Astrocyte of the cerebellum (primary cell): Measurements from ENCODE around the gene CDCP1.

ENCODE experiments used
- DNase-seq: peaks from one replicate; pipeline ENCODE4 v3.0.0-alpha.2; 2011; ENCODE audit warnings: low read depth
- H3K4me3 ChIP-seq: 2 replicates; pipeline ENCODE4 v1.5.1; 2011; ENCODE audit warnings: mild to moderate bottlenecking, low read depth, low read length, moderate library complexity
- in situ Hi-C: cut with HindIII; loops from 2 replicates; pipeline ENCODE4 v1.10.0; 2017; ENCODE audit warnings: low sequenced_read_pairs
- TF ChIP-seq, protein P1 (sequence below): IDR thresholded peaks from 2 replicates; pipeline ENCODE4 v1.5.1; 2012; ENCODE audit warnings: low read length, low read depth, moderate library complexity, mild to moderate bottlenecking; ENCODE audit errors: missing control alignments

Gene CDCP1

DNA sequence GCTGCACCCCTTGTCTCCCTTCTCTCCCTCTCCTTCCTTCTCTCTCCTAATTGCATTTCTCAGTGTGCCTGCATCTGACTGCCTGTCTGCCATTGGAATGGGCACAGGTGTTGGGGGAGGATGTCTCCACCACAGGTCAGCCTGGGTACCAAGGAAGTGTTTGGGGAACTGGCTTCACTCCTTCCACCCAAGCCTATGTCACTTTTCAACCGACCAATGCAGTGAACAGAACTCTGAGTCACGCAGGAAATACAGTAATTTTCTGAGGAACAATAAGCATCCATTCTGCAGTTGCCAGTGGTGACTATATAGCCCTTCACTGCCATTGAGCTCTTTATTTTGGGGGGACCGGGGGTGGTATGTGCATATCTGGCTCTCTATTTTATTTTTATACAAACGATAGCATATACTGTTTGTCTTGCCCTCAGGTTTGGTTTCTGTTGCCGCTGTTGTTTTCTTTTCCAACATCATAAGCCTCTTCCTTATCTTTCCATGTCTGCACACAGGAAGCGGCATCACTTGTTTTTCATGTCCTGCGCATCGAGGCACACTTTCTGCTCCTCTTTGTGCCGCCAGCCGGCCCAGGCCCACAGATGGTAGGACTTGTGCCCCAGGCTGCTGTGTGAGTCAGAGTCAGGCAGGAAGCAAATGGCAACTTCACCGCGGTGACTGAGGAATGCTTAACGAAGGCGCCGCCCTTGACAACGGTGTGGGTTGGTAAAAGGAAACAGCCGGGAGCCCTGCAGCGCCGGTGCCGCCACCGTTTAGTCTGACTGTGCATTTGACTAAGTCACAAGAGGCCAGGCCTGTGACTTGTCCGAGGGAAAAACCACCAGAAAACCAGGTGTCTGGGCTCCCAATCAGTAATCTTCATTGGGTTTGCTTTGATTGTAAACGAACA is 21.1 kb upstream of the CDCP1 start:
- DNase-seq, result peak; percentile 73
- in situ Hi-C loops, result no loop called here

DNA sequence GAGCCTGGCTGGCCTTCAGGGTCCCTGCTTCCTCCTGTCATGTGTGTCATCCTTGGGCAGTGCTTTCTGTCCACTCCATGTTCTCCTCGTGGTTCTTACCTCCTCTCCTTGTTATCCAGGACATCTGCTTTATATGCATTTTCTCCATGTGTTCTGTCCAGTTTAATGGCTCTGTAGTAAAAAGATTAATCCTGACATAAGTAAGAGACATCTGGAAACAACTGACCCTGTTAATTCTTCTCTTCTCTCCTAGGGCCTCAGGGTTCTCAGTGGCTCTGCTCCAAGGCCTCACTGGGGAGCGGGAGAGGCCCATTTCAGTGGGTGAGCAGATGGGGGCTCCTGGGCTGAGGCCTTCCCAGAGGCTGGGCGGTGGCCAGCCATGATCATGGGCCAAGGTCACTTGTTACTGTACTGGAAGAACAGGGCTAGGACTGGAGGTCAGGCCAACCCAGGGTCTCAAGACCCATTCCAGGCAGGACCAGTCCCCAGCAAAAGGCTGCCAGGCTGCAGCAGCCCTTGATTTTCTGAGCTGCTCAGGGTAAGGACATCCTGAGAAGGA is 20.2 kb upstream of the CDCP1 start:
- in situ Hi-C loops, result no loop called here
- TF ChIP-seq, protein P1, sequence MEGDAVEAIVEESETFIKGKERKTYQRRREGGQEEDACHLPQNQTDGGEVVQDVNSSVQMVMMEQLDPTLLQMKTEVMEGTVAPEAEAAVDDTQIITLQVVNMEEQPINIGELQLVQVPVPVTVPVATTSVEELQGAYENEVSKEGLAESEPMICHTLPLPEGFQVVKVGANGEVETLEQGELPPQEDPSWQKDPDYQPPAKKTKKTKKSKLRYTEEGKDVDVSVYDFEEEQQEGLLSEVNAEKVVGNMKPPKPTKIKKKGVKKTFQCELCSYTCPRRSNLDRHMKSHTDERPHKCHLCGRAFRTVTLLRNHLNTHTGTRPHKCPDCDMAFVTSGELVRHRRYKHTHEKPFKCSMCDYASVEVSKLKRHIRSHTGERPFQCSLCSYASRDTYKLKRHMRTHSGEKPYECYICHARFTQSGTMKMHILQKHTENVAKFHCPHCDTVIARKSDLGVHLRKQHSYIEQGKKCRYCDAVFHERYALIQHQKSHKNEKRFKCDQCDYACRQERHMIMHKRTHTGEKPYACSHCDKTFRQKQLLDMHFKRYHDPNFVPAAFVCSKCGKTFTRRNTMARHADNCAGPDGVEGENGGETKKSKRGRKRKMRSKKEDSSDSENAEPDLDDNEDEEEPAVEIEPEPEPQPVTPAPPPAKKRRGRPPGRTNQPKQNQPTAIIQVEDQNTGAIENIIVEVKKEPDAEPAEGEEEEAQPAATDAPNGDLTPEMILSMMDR, result no peak
- no peak overlapping the region for H3K4me3 ChIP-seq
- no peak for DNase-seq

More for the DNA sequence above, 21.1 kb upstream of the CDCP1 start:
- H3K4me3 ChIP-seq, result no peak overlapping the region
- TF ChIP-seq, protein P1, result no peak

DNA sequence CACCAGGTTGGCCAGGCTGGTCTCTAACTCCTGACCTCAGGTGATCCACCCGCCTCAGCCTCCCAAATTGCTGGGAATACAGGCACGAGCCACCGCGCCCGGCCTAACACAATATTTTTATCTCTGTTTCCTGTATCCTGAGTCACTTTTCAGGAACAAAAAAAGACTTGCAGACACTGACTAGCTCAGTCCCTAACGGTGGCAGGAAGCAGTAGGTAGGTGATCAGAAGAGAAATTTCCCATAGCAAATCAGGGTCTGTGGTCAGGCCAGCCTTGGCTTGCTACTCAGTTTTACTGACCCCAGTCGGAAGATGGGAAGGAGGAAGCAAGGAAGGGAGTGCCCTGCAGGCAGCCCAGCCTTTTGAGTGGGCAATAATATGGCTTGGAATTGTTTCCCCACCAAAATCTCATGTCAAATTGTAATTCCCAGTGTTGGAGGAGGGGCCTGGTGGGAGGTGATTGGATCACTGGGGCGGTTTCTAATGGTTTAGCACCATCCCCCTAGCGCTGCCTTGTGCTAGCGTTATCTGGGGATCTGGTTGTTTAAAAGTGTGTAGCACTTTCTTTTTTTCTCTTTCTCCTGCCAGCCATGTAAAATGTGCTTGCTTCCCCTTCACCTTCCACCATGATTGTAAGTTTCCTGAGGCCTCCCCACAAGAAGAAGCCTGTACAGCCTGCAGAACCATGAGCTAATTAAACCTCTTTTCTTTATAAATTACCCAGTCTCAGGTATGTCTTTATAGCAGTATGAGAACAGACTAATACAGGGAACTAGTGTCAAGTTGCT is 19.5 kb upstream of the CDCP1 start:
- TF ChIP-seq, protein P1, result no peak
- in situ Hi-C loops, result no loop called here
- DNase-seq, result no peak
- H3K4me3 ChIP-seq, result no peak overlapping the region

DNA sequence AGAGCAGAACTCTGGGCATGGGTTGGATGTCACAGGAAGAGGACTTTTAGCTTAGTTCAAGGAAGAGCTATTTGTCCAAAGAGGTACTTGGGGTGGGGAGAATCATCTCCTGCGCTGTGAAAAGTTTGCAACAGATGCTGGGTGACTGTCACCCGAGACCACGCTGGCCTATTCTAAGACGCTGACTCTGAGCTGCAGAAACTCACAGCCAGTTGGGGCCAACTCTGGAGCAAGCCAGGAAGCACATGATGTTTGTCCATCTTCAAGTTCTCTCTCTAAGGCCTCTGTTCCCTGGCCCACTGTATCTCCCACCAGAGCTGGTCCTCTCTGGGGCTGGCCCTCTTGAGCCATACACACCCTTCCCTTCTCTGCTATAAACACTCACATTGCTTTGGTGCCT is 17.9 kb upstream of the CDCP1 start:
- H3K4me3 ChIP-seq, result no peak overlapping the region
- TF ChIP-seq, protein P1, result no peak
- DNase-seq, result no peak
- in situ Hi-C loops, result no loop called here

DNA sequence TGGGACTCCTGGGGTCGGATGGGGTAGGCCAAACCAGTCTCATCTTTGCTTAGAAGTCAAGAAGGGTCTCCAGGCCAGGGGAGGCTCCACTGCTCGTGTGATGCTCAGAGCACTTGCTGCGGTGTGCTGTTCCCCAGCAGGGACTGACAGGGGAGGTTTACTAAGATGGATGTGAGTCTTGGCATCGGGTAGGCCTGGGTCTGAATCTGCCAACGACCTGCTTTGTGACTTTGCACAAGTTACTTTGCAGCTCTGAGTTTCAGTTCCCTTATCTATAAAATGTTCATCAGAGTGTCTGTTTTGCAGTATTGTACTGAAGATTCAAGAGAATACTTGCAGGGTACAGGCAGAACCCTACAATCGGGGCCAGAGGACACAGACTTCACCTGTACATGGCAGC is 17.3 kb upstream of the CDCP1 start:
- no peak for DNase-seq
- TF ChIP-seq, protein P1, result no peak
- in situ Hi-C loops, result no loop called here
- no peak overlapping the region for H3K4me3 ChIP-seq

DNA sequence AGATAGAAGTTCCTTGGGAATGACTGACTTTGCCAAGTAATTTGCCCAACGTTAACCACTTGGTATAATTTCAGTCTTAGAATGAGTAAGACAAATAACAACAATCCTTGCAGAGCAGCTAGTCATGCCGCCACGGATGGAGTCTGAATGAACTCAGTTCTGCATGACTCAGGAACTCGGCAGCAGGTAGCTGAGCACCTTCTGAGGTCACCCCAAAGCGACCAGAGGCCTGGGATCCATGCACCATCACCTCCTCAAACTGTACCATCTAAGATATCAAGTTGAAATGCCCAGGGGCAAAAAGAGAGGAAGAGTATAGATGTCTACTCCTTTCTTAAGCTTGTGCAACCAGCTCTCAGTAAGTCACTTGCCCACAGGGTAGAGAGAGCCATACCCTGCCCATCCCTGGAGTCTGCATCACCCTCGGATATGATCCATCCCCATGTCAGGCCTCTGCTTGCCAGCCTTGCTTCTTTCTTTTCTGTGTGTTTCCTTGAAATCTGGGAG is 8.5 kb upstream of the CDCP1 start:
- in situ Hi-C loops, result no loop called here
- TF ChIP-seq, protein P1, result no peak
- H3K4me3 ChIP-seq, result no peak overlapping the region
- no peak for DNase-seq
